GM20000 (cell line): ENCODE measurements around the gene PPP1R27.
A peak's percentile ranks its signal among the peaks of the same experiment; 100 is the strongest.

Source experiments
- DNase-seq: peaks from one replicate; pipeline ENCODE4 v3.0.0; 2012; ENCODE audit warnings: low spot score
- TF ChIP-seq, protein P1 (sequence below): IDR thresholded peaks from 2 replicates; pipeline ENCODE4 v1.5.1; 2012; ENCODE audit warnings: mild to moderate bottlenecking, control low read depth; ENCODE audit errors: extremely low read depth, missing control alignments

PPP1R27 gene

DNA sequence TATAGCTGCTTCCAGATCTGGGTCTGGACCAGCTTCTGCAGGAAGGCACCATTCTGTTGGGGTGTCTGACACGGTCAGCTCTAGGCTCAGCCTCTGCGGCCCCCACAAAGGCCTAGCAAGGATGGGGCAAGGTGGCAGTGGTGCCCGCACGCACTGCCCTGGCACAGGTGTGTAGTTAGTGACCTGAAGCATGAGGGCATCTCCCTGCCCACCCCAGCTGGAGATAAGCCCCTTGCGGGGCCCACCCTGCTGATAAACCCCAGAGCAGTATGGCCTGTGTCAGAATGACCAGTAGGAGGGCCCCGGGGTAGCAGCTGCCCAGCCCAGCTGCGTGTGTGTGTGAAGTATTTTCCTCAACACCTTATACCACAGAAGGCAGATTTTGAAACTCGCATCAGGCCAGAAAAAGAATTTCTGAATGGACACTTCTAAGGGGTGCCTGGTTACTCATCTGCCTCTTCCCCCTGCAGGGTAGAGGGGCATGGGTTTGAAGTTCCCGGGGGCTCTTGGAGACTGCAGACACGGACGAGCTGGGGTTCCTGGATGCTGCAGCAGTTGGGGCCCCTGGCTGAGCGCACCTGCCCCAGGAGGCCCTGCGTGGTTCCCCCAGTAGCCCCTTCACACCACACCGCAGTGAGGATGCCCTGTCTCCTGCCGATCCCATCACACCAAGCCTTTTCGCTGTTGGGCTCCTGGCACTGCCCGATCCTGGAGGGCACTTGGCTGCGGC is 31.8 kb upstream of the PPP1R27 start:
- TF ChIP-seq, protein P1, sequence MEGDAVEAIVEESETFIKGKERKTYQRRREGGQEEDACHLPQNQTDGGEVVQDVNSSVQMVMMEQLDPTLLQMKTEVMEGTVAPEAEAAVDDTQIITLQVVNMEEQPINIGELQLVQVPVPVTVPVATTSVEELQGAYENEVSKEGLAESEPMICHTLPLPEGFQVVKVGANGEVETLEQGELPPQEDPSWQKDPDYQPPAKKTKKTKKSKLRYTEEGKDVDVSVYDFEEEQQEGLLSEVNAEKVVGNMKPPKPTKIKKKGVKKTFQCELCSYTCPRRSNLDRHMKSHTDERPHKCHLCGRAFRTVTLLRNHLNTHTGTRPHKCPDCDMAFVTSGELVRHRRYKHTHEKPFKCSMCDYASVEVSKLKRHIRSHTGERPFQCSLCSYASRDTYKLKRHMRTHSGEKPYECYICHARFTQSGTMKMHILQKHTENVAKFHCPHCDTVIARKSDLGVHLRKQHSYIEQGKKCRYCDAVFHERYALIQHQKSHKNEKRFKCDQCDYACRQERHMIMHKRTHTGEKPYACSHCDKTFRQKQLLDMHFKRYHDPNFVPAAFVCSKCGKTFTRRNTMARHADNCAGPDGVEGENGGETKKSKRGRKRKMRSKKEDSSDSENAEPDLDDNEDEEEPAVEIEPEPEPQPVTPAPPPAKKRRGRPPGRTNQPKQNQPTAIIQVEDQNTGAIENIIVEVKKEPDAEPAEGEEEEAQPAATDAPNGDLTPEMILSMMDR: no peak
- DNase-seq: no peak

DNA sequence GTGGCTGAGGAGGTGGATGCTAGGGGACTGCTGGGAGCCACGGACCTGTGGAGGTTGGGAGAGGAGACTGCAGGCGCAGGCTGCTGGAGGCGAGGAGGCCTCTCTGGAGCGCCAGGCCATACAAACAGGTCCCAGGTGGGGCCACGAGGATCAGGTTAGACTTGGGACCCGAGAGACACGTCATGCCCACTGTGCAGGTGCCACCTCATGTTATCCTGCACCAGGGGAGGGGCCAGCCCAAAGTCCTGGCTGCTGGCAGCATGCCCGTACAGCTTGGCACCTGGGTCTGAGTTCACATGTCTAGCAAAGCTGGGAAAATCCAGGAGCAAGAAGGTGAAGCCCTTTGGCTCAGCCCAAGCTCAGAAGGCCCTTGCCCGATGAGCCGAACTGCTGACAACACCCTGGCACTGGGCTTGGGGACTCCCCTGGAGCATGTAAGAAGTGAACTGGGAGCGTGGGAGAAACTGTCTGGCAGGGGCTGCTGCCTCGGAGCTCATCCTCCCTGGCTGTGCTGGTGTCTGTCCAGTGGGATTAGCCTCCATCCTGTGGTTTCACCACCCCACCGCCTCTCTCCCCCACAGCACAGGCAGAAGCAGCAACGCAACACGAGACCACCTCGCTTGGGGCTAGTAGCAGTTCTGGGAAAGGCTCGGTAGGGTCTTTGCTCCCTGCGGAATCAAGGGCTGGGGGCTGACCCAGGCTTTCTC is 31.0 kb upstream of the PPP1R27 start:
- TF ChIP-seq, protein P1: no peak
- no peak for DNase-seq

DNA sequence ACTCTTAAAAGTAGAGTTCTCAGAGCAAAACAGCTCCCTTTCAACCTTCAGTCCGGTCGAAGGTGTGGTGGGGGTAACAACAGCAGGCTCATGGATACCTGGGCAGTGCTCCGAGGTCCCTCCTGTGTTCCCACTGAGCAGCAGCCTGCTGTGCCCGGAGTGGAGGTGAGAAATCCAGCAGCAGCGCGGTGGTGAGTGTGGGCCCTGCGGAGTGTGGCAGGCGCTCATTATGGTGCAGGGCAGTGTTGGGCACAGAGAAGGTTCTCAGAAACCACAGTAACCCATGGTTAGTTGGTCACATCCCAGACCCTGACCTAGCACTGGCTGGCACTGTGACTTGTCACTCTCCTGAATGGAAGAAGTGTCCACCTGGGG is 30.5 kb upstream of the PPP1R27 start:
- TF ChIP-seq, protein P1: no peak
- no peak for DNase-seq

DNA sequence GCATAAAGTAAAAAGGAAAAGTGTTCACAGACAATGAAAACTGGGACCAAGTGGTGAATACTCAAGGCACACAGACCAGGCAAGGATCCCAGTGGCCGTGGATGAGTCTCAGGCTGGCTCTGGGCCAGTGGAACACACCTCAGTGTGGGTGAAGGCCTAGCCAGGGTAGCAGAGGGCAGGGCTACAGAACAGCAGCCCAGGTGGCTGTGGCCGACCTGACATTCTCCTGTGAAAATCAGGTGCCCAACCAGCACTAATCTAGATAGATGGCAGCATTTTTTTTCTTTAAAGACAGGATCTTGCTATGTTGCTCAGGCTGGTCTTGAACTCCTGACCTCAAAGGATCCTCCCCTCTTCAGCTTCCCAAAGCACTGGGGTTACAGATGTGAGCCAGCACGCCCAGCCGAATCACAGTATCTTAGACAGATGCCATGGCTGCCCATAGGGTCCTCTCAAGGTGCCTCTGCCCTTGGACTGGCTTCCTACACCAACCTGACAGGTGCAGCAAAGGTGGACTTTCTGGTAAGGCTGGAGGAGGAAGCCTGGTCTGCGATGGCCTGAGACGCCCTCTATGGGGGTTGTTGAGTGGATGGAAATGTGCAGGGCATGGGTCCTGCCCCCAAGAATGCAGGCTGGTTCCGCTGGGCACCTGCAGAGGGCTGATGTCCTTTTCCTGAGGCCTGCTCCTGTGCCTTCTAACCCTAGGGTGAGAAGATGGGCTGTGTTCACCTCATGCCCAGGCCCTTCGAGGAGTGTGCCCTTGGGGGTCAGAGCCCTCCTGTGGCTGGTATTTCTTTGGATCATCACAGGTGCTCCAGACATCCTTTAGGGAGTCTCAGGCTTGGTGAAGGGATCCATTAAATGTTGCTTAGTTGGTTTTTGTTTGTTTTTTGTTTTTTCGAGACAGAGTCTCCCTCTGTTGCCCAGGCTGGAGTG is 29.3 kb upstream of the PPP1R27 start:
- no peak for DNase-seq
- TF ChIP-seq, protein P1: no peak

DNA sequence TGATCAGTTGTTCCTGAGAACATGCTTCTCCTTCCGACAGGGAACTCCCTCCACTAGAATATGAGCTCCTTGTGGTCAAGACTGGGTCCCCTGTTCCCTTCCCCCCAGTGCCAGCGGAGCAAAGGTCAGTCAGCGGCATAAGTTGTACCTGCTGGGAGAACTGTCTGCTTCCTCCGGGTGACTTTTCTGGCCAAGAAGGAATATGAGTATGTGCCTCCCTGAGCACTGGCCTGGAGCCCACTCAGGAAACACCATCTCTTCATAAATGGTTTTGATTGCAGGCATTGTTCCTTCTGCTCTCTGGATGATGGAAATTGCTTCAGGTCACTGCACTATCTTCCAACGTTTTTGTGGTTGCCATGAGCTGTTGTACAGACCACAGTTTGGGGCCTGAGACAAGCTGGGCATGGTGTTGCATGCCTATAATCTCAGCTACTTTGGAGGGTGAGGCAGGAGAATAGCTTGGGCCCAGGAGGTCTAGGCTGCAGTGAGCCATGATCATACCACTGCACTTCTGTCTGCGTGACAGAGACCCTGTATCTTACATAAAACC is 28.3 kb upstream of the PPP1R27 start:
- DNase-seq: no peak
- TF ChIP-seq, protein P1: no peak

DNA sequence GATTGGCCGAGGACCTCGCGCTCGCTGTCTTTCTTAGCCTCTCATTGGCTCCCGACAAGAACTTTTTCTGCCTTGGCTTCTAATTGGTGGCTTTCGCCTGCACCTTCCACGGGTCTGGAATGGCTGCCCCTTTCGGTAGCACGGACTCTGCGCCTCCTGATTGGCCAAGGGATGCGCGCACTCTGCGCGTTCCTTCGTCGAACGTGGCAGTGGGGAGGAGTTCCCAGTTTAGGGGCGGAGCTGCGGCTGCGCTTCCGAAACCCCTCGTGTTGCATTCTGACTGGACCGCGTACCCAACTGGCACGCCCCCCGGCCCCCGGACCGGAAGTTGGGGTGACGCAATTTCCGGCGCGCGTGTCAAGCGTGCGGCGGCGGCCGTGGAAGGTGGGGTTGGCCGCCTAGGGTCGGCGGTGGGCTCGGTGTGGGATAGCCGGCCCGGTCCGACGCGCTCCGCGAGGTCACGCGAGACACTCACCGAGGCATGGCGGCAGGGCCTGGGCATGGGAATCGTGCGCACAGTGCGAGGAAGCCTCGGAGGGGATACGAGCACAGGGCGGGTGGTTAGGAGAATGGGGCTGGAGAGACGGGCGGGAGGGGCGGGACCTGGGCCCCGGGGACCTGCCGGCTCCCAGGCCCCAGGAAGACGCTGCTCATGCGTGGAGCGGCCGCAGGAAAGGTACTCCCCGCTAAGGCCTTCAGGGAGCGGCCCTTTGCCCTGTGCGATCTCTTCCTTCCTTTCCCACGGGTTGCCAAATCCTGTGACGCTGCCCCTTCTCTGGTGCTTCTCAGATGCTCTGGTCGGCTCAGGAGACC is 26.1 kb upstream of the PPP1R27 start:
- TF ChIP-seq, protein P1: no peak
- DNase-seq: peak; percentile 100
